CD4-positive, alpha-beta memory T cell (primary cell): ENCODE data around the gene NR4A2. TPM values are rescaled to one million over a fixed set of nuclear protein-coding genes. Genes with fewer than 3 reads are reported as not detected.

Source experiments
- CTCF ChIA-PET: fragments of 350-600 bp; sonication (Branson Sonifier 250); formaldehyde crosslinking; loops from one replicate; lab custom pipeline; 2021; ENCODE audit warnings: inconsistent platforms; ENCODE audit not compliant: partially characterized antibody; lab: Charles Lee
- POLR2A ChIA-PET: fragments of 350-600 bp; sonication (Branson Sonifier 250); formaldehyde crosslinking; loops from one replicate; lab custom pipeline; 2021; ENCODE audit not compliant: partially characterized antibody; lab: Charles Lee
- DNase-seq, 5 donors: peaks; one replicate each; pipeline versions ENCODE4 v3.0.0 to v3.0.0-alpha.2; 2020 to 2022; ENCODE audit warnings: mixed read lengths in 1 of 5
- H3K27ac ChIP-seq: one replicate; pipeline ENCODE4 v1.7.0; 2013; ENCODE audit warnings: low read depth, low read length
- H3K27me3 ChIP-seq: 2 replicates; pipeline ENCODE4 v1.7.0; 2013; ENCODE audit warnings: mild to moderate bottlenecking, low read length, moderate library complexity; ENCODE audit not compliant: insufficient read depth
- H3K36me3 ChIP-seq: 2 replicates; pipeline ENCODE4 v1.7.0; 2013; ENCODE audit warnings: mild to moderate bottlenecking, low read length, moderate library complexity; ENCODE audit not compliant: insufficient read depth
- H3K4me1 ChIP-seq: 2 replicates; pipeline ENCODE4 v1.7.0; 2013; ENCODE audit warnings: mild to moderate bottlenecking, low read length, moderate library complexity; ENCODE audit not compliant: insufficient read depth
- H3K4me3 ChIP-seq, 2 donors: one replicate each; pipeline ENCODE4 v1.7.0; 2013; ENCODE audit warnings: low read length in 2 of 2, mild to moderate bottlenecking in 1 of 2
- H3K9me3 ChIP-seq, 2 donors: one replicate each; pipeline ENCODE4 v1.7.0; 2013; ENCODE audit warnings: low read length in 2 of 2, control low read depth in 1 of 2; ENCODE audit not compliant: control insufficient read depth in 1 of 2
- H3K27ac Mint-ChIP-seq, 7 donors: one replicate each; pipeline ENCODE4 v1.8.0; 2020 to 2021; ENCODE audit warnings: mixed read lengths in 7 of 7, mild to moderate bottlenecking in 6 of 7, inconsistent platforms in 3 of 7, moderate library complexity in 3 of 7
- H3K27me3 Mint-ChIP-seq, 2 donors: one replicate each; pipeline ENCODE4 v1.8.0; 2020 to 2021; ENCODE audit warnings: mixed read lengths in 2 of 2
- H3K36me3 Mint-ChIP-seq, 2 donors: one replicate each; pipeline ENCODE4 v1.8.0; 2020 to 2021; ENCODE audit warnings: mixed read lengths in 2 of 2, inconsistent platforms in 1 of 2, mild to moderate bottlenecking in 1 of 2
- H3K4me1 Mint-ChIP-seq, 4 donors: one replicate each; pipeline ENCODE4 v1.8.0; 2020 to 2021; ENCODE audit warnings: mixed read lengths in 4 of 4, mild to moderate bottlenecking in 1 of 4
- H3K4me3 Mint-ChIP-seq, 8 donors: one replicate each; pipeline ENCODE4 v1.8.0; 2020 to 2021; ENCODE audit warnings: mixed read lengths in 8 of 8, mild to moderate bottlenecking in 7 of 8, moderate library complexity in 6 of 8, inconsistent platforms in 3 of 8
- H3K9me3 Mint-ChIP-seq, 8 donors: one replicate each; pipeline ENCODE4 v1.8.0; 2020 to 2021; ENCODE audit warnings: mixed read lengths in 8 of 8, mild to moderate bottlenecking in 5 of 8, inconsistent platforms in 3 of 8, moderate library complexity in 1 of 8
- intact Hi-C: fragments of 100-400 bp; cut with micrococcal nuclease; formaldehyde crosslinking; loops from one replicate; pipeline ENCODE4 v1.15.1; 2023
- polyA plus RNA-seq, 2 donors: library from polyadenylated mRNA; unstranded; fragments of 300-500 nt; fragmentation: Illumina TruSeq; gene quantifications; one replicate each; pipeline ENCODE4 v1.2.3, GENCODE V29; 2021
- total RNA-seq, 2 experiments: library from RNA; stranded (reverse); gene quantifications; one replicate each; pipeline ENCODE4 v1.2.3, GENCODE V29; 2021

Gene NR4A2
- total and polyA plus RNA-seq, 4 experiments from 2014 or later: 2.1 to 18.3 (median 5.8) TPM

GRCh38 chr2:156352911-156353310, 20.4 kb upstream of the NR4A2 start:
- POLR2A ChIA-PET: interaction anchor here (1.2 to 2.1 kb wide), 2 partner anchors 10 to 15 kb away, joined by 4 to 5 read pairs; no protein-coding TSS in a partner anchor
- CTCF ChIA-PET: no interaction called here
- H3K36me3 Mint-ChIP-seq: no peaks in the 10 kb centered on the region
- no peaks in the 10 kb centered on the region for H3K4me1 Mint-ChIP-seq
- Histone ChIP-seq H3K27me3 (no peaks in the 10 kb centered on the region), H3K36me3 (no peaks in the 10 kb centered on the region), H3K4me1 (no peaks in the 10 kb centered on the region), H3K4me3 (no peak overlapping the region), H3K27ac (no peak overlapping the region), H3K9me3 (no peaks in the 10 kb centered on the region)
- intact Hi-C loops: no loop called here
- peaks cover 0 to 2% (median 0%) of the 10 kb centered on the region in 8 donors for H3K9me3 Mint-ChIP-seq
- no peak overlapping the region for H3K27ac Mint-ChIP-seq
- DNase-seq: no peak
- no peak overlapping the region for H3K4me3 Mint-ChIP-seq
- no peaks in the 10 kb centered on the region for H3K27me3 Mint-ChIP-seq

DNA sequence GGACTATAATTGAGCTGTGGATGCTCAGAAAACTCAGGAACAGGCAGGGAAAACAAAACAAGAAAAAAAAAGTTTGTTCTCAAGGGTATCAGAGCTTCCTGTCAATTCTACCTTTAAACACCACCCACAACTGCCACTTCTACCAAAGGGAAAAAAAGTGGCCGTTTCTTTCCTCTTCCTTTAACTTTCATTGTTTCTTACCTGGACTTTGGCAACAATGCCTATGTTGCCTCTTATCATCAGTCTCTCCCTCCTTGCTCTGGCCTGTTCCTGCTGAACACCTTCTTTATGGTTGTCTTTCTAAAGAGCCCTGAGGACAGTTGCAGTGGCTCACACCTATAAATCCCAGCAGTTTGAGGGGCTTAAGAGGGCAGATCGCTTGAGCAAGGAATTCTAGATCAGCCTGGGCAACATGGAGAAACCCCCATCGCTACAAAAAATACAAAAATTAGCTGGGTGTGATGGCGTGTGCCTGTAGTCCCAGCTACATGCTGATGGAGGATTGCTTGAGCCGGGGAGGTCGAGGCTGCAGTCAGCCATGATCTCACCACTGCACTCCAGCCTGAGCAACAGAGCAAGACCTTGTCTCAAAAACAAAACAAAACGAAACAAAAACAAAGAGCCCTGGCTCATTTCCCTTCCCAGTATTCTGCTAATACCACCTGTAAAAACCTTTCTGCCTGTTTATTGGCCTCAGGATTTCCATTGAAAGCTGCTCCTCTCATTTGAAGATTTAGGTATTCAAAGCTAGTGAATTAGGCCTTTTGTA, 18.0 kb upstream of the NR4A2 start:
- H3K4me1 Mint-ChIP-seq: no peaks in the 10 kb centered on the region
- H3K36me3 Mint-ChIP-seq: no peaks in the 10 kb centered on the region
- DNase-seq: no peak
- no peak overlapping the region for H3K4me3 ChIP-seq
- peaks cover 0 to 2% (median 0%) of the 10 kb centered on the region in 8 donors for H3K9me3 Mint-ChIP-seq
- no peaks in the 10 kb centered on the region for H3K27me3 ChIP-seq
- no peak overlapping the region for H3K27ac Mint-ChIP-seq
- H3K36me3 ChIP-seq: no peaks in the 10 kb centered on the region
- ChIA-PET POLR2A (interaction anchor here (1.1 kb wide), 1 partner anchor 8 kb away, joined by 3 read pairs; no protein-coding TSS in a partner anchor), CTCF (interaction anchor here (0.7 to 1.1 kb wide), 2 partner anchors 10 to 78 kb away, joined by 3 read pairs; no protein-coding TSS in a partner anchor)
- no peaks in the 10 kb centered on the region for H3K4me1 ChIP-seq
- H3K27me3 Mint-ChIP-seq: no peaks in the 10 kb centered on the region
- no peaks in the 10 kb centered on the region for H3K9me3 ChIP-seq
- intact Hi-C loops: no loop called here
- H3K4me3 Mint-ChIP-seq: no peak overlapping the region
- H3K27ac ChIP-seq: no peak overlapping the region

GRCh38 chr2:156349605-156350004, 17.1 kb upstream of the NR4A2 start:
- no peak for DNase-seq
- ChIA-PET CTCF (interaction anchor here (1.1 kb wide), 1 partner anchor 9 kb away, joined by 3 read pairs; no protein-coding TSS in a partner anchor), POLR2A (no interaction called here)
- intact Hi-C loops: no loop called here
- Histone ChIP-seq H3K9me3 (no peaks in the 10 kb centered on the region), H3K36me3 (no peaks in the 10 kb centered on the region), H3K27ac (no peak overlapping the region), H3K4me1 (no peaks in the 10 kb centered on the region), H3K4me3 (no peak overlapping the region), H3K27me3 (no peaks in the 10 kb centered on the region)
- H3K27me3 Mint-ChIP-seq: no peaks in the 10 kb centered on the region
- H3K4me1 Mint-ChIP-seq: peaks cover 0 to 3% (median 2%) of the 10 kb centered on the region in 4 donors
- no peak overlapping the region for H3K27ac Mint-ChIP-seq
- no peaks in the 10 kb centered on the region for H3K36me3 Mint-ChIP-seq
- H3K9me3 Mint-ChIP-seq: peaks cover 0 to 2% (median 0%) of the 10 kb centered on the region in 8 donors
- H3K4me3 Mint-ChIP-seq: no peak overlapping the region

GRCh38 chr2:156349161-156349560, 16.6 kb upstream of the NR4A2 start:
- Mint-ChIP-seq H3K27me3 (no peaks in the 10 kb centered on the region), H3K27ac (no peak overlapping the region), H3K9me3 (peaks cover 0 to 2% (median 0%) of the 10 kb centered on the region in 8 donors), H3K4me3 (no peak overlapping the region), H3K4me1 (peaks cover 0 to 7% (median 3%) of the 10 kb centered on the region in 4 donors), H3K36me3 (no peaks in the 10 kb centered on the region)
- ChIA-PET POLR2A (interaction anchor here (9.7 kb wide), 1 partner anchor 17 kb away, joined by 136 read pairs; the partner anchor contains the start of gene NR4A2), CTCF (interaction anchor here (1.1 kb wide), 1 partner anchor 8 kb away, joined by 3 read pairs; no protein-coding TSS in a partner anchor)
- Histone ChIP-seq H3K27ac (no peak overlapping the region), H3K9me3 (no peaks in the 10 kb centered on the region), H3K4me3 (no peak overlapping the region), H3K27me3 (no peaks in the 10 kb centered on the region), H3K36me3 (no peaks in the 10 kb centered on the region), H3K4me1 (no peaks in the 10 kb centered on the region)
- intact Hi-C loops: no loop called here
- no peak for DNase-seq

GRCh38 chr2:156347431-156347830, 14.9 kb upstream of the NR4A2 start:
- Mint-ChIP-seq H3K9me3 (no peaks in the 10 kb centered on the region), H3K4me1 (peaks cover 4 to 18% (median 11%) of the 10 kb centered on the region in 4 donors), H3K27ac (peak overlapping the region in 1 of 7 donors; percentile 6), H3K4me3 (no peak overlapping the region), H3K27me3 (no peaks in the 10 kb centered on the region), H3K36me3 (peaks cover 0 to 2% of the 10 kb centered on the region in 2 donors)
- H3K4me1 ChIP-seq: peaks cover 9% of the 10 kb centered on the region
- no peaks in the 10 kb centered on the region for H3K36me3 ChIP-seq
- no peaks in the 10 kb centered on the region for H3K9me3 ChIP-seq
- no peak overlapping the region for H3K4me3 ChIP-seq
- POLR2A ChIA-PET: interaction anchor here (9.7 kb wide), 1 partner anchor 15 kb away, joined by 136 read pairs; the partner anchor contains the start of gene NR4A2
- intact Hi-C loops: no loop called here
- H3K27me3 ChIP-seq: no peaks in the 10 kb centered on the region
- CTCF ChIA-PET: interaction anchor here (1.3 to 3.6 kb wide), 2 partner anchors 12 to 209 kb away, joined by 3 to 28 read pairs; no protein-coding TSS in a partner anchor
- no peak for DNase-seq
- no peak overlapping the region for H3K27ac ChIP-seq

- no peaks in the 10 kb centered on the region for H3K36me3 ChIP-seq
- H3K27ac Mint-ChIP-seq: peak overlapping the region in 3 of 7 donors; percentile 11 to 36 (median 28)
- H3K27ac ChIP-seq: no peak overlapping the region
- H3K4me1 ChIP-seq: peaks cover 9% of the 10 kb centered on the region
- H3K4me3 Mint-ChIP-seq: no peak overlapping the region
- H3K27me3 Mint-ChIP-seq: peaks cover 0 to under 1% of the 10 kb centered on the region in 2 donors
- no peaks in the 10 kb centered on the region for H3K9me3 Mint-ChIP-seq
- DNase-seq: no peak
- no peak overlapping the region for H3K4me3 ChIP-seq
- POLR2A ChIA-PET: interaction anchor here (1.1 to 9.7 kb wide), 2 partner anchors 15 to 52 kb away, joined by 3 to 136 read pairs; partner anchors contain the start of gene NR4A2
- no peaks in the 10 kb centered on the region for H3K27me3 ChIP-seq
- no peaks in the 10 kb centered on the region for H3K9me3 ChIP-seq
- CTCF ChIA-PET: interaction anchor here (0.9 to 3.6 kb wide), 3 partner anchors 11 to 53 kb away, joined by 3 to 28 read pairs (median 3); no protein-coding TSS in a partner anchor
- H3K4me1 Mint-ChIP-seq: peaks cover 4 to 20% (median 11%) of the 10 kb centered on the region in 4 donors
- intact Hi-C loops: no loop called here
- H3K36me3 Mint-ChIP-seq: peaks cover 0 to 3% of the 10 kb centered on the region in 2 donors
These were observed 14.2 kb upstream of the NR4A2 start for GRCh38 chr2:156346731-156347130.

DNA sequence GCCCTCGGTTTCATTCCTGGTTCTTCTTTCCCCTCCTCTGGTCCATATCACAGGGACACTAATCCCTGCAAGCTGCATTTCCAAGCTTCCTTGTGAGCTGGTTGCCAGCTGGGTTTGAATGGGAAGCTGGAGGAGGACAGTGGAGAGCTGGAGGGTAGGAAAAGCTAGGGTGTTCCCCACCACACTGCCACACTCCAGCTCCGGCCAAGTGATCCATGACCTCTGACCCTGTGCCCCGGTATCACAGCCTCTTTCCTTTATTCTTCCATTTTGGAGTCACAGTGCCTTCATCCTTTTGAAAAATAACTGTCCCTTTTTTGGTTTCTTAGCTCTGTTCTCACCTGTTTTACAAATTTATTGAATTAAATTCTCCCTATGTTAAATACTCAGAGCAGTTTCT, 13.1 kb upstream of the NR4A2 start:
- no peaks in the 10 kb centered on the region for H3K9me3 ChIP-seq
- no peak for DNase-seq
- no peaks in the 10 kb centered on the region for H3K9me3 Mint-ChIP-seq
- H3K27me3 Mint-ChIP-seq: peaks cover 0 to 2% of the 10 kb centered on the region in 2 donors
- peaks cover 10 to 31% (median 17%) of the 10 kb centered on the region in 4 donors for H3K4me1 Mint-ChIP-seq
- H3K36me3 Mint-ChIP-seq: peaks cover 0 to 11% of the 10 kb centered on the region in 2 donors
- no peak overlapping the region for H3K4me3 ChIP-seq
- POLR2A ChIA-PET: interaction anchor here (9.7 kb wide), 1 partner anchor 13 kb away, joined by 136 read pairs; the partner anchor contains the start of gene NR4A2
- no peak overlapping the region for H3K4me3 Mint-ChIP-seq
- no peaks in the 10 kb centered on the region for H3K27me3 ChIP-seq
- intact Hi-C loops: no loop called here
- peak overlapping the region in 4 of 7 donors; percentile 28 to 68 (median 52) for H3K27ac Mint-ChIP-seq
- peaks cover 15% of the 10 kb centered on the region for H3K4me1 ChIP-seq
- H3K36me3 ChIP-seq: no peaks in the 10 kb centered on the region
- CTCF ChIA-PET: interaction anchor here (0.9 to 3.6 kb wide), 2 partner anchors 10 to 13 kb away, joined by 3 to 28 read pairs; no protein-coding TSS in a partner anchor
- no peak overlapping the region for H3K27ac ChIP-seq
